HG03066 (cell line): Measurements from ENCODE around the gene CMSS1.

ENCODE experiments used
- ATAC-seq: cut with Tn5 transposase; IDR thresholded peaks from one replicate; pipeline ENCODE4 v1.9.1; 2021; ENCODE audit warnings: low read depth; ENCODE audit not compliant: unreplicated experiment

Gene CMSS1

DNA sequence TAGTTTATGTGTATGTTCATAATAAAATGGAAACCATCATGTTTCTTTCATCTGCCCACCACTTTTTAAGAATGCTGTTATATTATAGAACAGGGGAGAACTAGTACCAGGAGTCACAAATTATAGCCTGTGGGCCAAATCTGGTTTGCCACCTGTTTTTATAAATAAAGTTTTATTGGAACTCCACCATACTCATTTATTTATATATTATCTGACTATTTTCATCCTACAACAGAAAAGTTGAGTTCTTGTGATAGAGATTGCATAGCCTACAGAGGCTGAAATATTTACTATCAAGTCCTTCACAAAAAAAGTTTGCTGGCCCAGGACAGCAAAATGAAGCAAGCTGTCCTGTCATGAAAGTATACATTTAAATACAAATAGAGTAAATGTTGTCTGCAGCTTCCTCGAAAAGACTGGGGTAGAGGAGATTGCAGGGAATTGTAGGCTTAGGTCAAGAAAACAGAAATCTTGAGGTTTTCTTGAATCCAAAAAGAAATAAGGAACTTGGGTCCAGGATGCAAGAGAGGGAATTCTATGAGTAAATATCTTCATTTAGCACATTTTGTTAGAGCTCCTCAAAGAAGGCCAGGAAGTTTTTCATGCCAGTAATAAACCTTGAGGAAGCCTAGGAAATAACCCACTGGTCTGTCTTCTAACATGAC lies 255.5 kb downstream of the CMSS1 start:
- no peak for ATAC-seq

- ATAC-seq: no peak
Observed at GRCh38 chr3:100073714-100074307, 256.1 kb downstream of the CMSS1 start.

- ATAC-seq: no peak
Observed at GRCh38 chr3:100075196-100075595, 257.5 kb downstream of the CMSS1 start.

GRCh38 chr3:100075851-100076730 lies 258.4 kb downstream of the CMSS1 start:
- no peak for ATAC-seq

DNA sequence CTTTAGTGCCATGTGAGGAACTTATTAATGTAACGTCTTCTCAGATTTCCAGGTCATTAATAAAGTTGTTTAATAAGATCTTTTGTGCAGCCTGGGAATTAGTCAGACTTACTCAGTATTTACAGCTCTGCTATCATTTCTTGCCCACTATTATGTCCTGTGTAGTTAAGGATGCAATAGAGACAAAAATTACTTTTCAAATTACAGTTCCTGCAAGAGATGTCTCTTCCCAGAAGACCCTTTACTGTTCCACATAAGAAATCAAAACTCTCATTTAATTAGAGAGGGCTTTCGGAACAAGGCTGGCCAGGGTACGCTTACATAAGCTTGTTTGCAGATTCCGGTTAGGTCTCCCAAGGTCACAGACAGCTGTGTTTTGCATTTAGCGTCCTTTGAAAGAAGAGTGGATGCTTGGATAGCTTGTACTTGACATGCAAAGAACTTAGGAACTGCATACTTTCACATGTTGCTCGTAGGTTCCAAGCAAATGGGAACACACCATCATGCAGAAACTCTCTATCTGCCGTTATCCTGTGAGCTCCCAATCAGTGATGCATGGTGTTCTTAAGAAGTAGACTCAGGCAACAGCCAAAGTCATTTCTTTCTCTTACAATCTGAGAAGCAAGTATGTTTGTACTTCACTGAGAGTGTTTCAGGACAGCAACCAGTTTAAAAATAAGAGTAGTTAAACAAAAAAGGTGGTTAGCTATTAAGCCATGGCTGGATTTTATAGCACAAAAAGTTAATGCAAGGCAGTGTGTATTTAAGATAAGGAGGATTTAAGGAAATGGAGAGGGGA lies 259.3 kb downstream of the CMSS1 start:
- no peak for ATAC-seq

GRCh38 chr3:100079328-100079727 lies 261.7 kb downstream of the CMSS1 start:
- no peak for ATAC-seq

DNA sequence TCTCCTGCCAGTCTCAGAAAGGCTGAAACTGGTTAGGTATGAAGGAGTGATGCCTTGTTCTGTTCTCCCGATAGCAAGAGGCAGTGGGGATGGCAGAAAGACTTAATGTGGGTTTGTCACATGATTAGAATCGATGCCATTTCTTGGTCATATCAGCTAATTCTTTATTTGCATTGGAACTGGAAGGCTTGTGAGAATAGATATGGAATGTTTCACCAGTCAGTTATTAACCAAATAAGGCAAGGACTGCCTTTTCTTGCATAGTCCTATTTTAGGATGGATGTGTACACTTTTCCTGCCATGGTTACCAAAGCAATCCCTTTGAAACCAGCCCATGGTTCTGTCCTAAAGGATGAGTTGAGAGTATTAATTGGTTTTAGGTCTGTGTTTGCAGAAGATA lies 262.9 kb downstream of the CMSS1 start:
- ATAC-seq: no peak

- no peak for ATAC-seq
Observed at GRCh38 chr3:100081311-100081710, 263.6 kb downstream of the CMSS1 start.

- ATAC-seq: no peak
Observed at GRCh38 chr3:100081986-100082692, 264.5 kb downstream of the CMSS1 start.

DNA sequence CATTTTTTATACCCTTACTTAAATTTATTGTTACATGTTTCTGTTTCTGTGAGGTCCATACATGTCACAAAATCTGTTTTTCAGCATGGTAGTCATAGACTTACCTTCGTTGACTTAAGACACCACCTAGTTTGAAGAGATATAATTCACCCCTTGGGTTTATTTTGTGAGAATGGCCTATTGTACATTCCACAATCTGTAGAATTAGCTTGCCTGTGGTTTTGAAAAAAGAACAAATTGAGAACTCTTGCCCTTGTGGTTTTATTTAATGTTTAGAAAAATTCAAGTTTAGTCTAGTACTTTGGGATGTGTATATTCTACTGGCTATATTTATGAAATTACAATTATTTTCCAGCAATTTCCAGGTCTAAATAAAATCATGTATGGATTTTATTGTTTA lies 265.1 kb downstream of the CMSS1 start:
- no peak for ATAC-seq

GRCh38 chr3:100083209-100083608 lies 265.5 kb downstream of the CMSS1 start:
- ATAC-seq: no peak

GRCh38 chr3:100084100-100084806 lies 266.6 kb downstream of the CMSS1 start:
- ATAC-seq: no peak

DNA sequence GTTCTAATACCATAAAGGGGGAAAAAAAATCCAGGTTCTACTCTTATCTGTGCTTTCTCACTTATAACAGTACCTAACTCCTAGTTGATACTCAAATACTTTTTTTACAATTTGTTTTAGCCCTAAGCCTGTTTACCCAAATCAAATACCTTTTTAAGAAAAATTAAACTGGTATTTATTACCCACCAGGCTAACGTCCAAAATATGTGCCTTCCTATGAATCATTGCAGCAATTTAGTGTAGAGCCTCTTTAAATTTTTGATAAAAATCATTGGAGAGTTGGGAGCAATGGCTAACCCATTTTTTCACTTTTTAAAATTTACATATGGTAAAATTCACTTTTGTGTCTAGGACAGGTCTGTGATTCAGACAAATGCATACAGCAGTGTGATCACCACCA lies 268.7 kb downstream of the CMSS1 start:
- no peak for ATAC-seq

GRCh38 chr3:100087198-100087597 lies 269.5 kb downstream of the CMSS1 start:
- ATAC-seq: peak; percentile 88

- ATAC-seq: no peak
Observed at GRCh38 chr3:100088735-100089368, 271.2 kb downstream of the CMSS1 start.

GRCh38 chr3:100089812-100090668 lies 272.4 kb downstream of the CMSS1 start:
- ATAC-seq: peak; percentile 53

DNA sequence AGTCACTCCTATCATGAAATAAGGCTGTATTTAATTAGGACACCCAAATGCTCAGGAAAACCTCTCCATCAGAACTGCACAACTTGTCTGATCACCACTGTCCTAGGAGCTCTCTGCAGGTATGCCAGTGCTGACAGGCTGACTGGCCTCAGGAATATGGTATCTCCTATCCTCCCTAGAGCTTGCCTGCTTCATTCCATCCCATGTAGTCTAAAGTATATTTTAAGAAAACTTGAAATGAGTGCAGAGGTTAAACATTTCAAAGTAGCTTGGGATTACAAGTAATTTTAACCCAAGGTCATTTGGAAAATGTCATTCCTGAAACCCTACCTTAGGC lies 273.0 kb downstream of the CMSS1 start:
- no peak for ATAC-seq

DNA sequence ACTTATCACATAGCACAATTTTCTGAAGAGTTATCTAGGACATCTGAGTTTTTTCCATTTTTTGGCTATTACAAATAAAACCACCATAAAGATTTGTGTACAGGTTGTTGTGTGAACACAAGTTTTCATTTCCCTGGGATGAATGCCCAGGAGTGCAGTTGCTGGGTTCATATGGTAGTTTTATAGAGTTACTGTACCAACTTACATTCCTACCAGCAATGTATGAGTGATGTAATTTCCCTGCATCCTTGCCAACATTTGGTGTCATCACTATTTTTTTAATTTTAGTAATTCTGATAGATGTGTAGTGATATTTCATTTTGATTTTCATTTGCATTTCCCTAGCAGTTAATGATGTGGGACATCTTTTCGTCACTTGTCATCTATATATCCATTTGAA lies 276.2 kb downstream of the CMSS1 start:
- no peak for ATAC-seq
